IMR-90 (cell line): ENCODE results near the gene TIAM1. TPM values are rescaled to one million over a fixed set of nuclear protein-coding genes. Genes with fewer than 3 reads are reported as not detected.

Source experiments
- ATAC-seq: fragments of 200-7000 bp; cut with Tn5 transposase; 2 replicates; pipeline ENCODE4 v1.9.1; 2020; ENCODE audit warnings: low read depth, mild to moderate bottlenecking, moderate library complexity
- BruUV-seq: library from RNA; stranded (reverse); fragments of 400-500 nt; replicated peaks from 2 replicates; lab custom pipeline; 2021; lab: Mats Ljungman, UMichigan
- CTCF ChIA-PET: fragments of 300-600 bp; formaldehyde crosslinking; extraction: SDS; loops from one replicate; lab custom pipeline; 2021; ENCODE audit warnings: antibody characterized with exemption; lab: Yijun Ruan, JAX
- POLR2A ChIA-PET: fragments of 300-600 bp; sonication (Branson Sonifier 250); formaldehyde crosslinking; loops from one replicate; lab custom pipeline; 2022; ENCODE audit warnings: antibody characterized with exemption; ENCODE audit not compliant: unreplicated experiment; lab: Charles Lee
- DNase-seq: peaks from one replicate; pipeline ENCODE4 v3.0.0; 2013
- H2AFZ ChIP-seq: replicated peaks from 2 replicates; pipeline ENCODE3; 2013; ENCODE audit warnings: low read length, mild to moderate bottlenecking; ENCODE audit not compliant: poor library complexity
- H2AK5ac ChIP-seq: 2 replicates; pipeline ENCODE4 v1.6.1; 2013; ENCODE audit warnings: low read depth, low read length, inconsistent platforms
- H2AK9ac ChIP-seq: replicated peaks from 2 replicates; pipeline ENCODE3; 2013; ENCODE audit warnings: mild to moderate bottlenecking, low read depth, low read length, moderate library complexity; ENCODE audit not compliant: poor library complexity
- H2BK120ac ChIP-seq: 2 replicates; pipeline ENCODE4 v1.6.1; 2013; ENCODE audit warnings: low read depth, low read length, inconsistent platforms
- H2BK15ac ChIP-seq: 3 replicates; pipeline ENCODE4 v1.6.1; 2013; ENCODE audit warnings: low read depth, low read length, inconsistent platforms
- H2BK20ac ChIP-seq: 2 replicates; pipeline ENCODE4 v1.6.1; 2013; ENCODE audit warnings: low read depth, mild to moderate bottlenecking, inconsistent platforms, low read length, moderate library complexity
- H2BK5ac ChIP-seq: 2 replicates; pipeline ENCODE4 v1.6.1; 2013; ENCODE audit warnings: mild to moderate bottlenecking, low read depth, low read length, inconsistent platforms; ENCODE audit not compliant: poor library complexity, severe bottlenecking
- H3K14ac ChIP-seq: replicated peaks from 2 replicates; pipeline ENCODE4 v1.6.1; 2013; ENCODE audit warnings: low read depth, low read length, inconsistent platforms
- H3K18ac ChIP-seq: 2 replicates; pipeline ENCODE4 v1.6.1; 2013; ENCODE audit warnings: low read depth, low read length, control low read depth
- H3K23ac ChIP-seq: 2 replicates; pipeline ENCODE4 v1.6.1; 2013; ENCODE audit warnings: low read depth, low read length, inconsistent platforms
- H3K27ac ChIP-seq: 2 replicates; pipeline ENCODE4 v1.5.1; 2013; ENCODE audit warnings: mild to moderate bottlenecking, control low read depth, low read length; ENCODE audit not compliant: insufficient read depth
- H3K27me3 ChIP-seq: 2 replicates; pipeline ENCODE4 v1.6.1; 2013; ENCODE audit warnings: low read length; ENCODE audit not compliant: control insufficient read depth, insufficient read depth
- H3K36me3 ChIP-seq: 2 replicates; pipeline ENCODE4 v1.6.1; 2013; ENCODE audit warnings: low read length, mixed read lengths; ENCODE audit not compliant: control insufficient read depth, insufficient read depth
- H3K4ac ChIP-seq: 2 replicates; pipeline ENCODE4 v1.6.1; 2013; ENCODE audit warnings: low read depth, low read length, inconsistent platforms
- H3K4me1 ChIP-seq: 2 replicates; pipeline ENCODE4 v1.6.1; 2013; ENCODE audit warnings: low read length, mixed read lengths; ENCODE audit not compliant: control insufficient read depth, insufficient read depth
- H3K4me2 ChIP-seq: 2 replicates; pipeline ENCODE4 v1.6.1; 2013; ENCODE audit warnings: low read depth, mild to moderate bottlenecking, control low read depth, low read length, moderate library complexity
- H3K4me3 ChIP-seq: 2 replicates; pipeline ENCODE4 v1.5.1; 2013; ENCODE audit warnings: low read depth, mild to moderate bottlenecking, control low read depth, low read length, moderate library complexity; ENCODE audit not compliant: insufficient read depth
- H3K56ac ChIP-seq: 2 replicates; pipeline ENCODE4 v1.6.1; 2013; ENCODE audit warnings: low read length, inconsistent platforms; ENCODE audit not compliant: insufficient read depth; ENCODE audit errors: extremely low read depth
- H3K79me1 ChIP-seq, 2 experiments: 2 replicates each; pipeline ENCODE4 v1.6.1; 2013; ENCODE audit warnings: low read length in 2 of 2, inconsistent platforms in 1 of 2, low read depth in 1 of 2
- H3K9ac ChIP-seq: 2 replicates; pipeline ENCODE4 v1.6.1; 2013; ENCODE audit warnings: low read depth, low read length, control low read depth
- H3K9me1 ChIP-seq: 2 replicates; pipeline ENCODE4 v1.6.1; 2013; ENCODE audit warnings: low read length, inconsistent platforms; ENCODE audit not compliant: insufficient read depth
- H3K9me3 ChIP-seq: 2 replicates; pipeline ENCODE4 v1.6.1; 2013; ENCODE audit warnings: low read length; ENCODE audit not compliant: control insufficient read depth, insufficient read depth
- H4K20me1 ChIP-seq: 2 replicates; pipeline ENCODE4 v1.6.1; 2013; ENCODE audit warnings: low read length, inconsistent platforms; ENCODE audit not compliant: insufficient read depth
- H4K5ac ChIP-seq: 2 replicates; pipeline ENCODE4 v1.6.1; 2013; ENCODE audit warnings: mild to moderate bottlenecking, low read depth, low read length, control low read depth
- H4K8ac ChIP-seq, 2 experiments: 2 replicates each; pipeline ENCODE4 v1.6.1; 2013; ENCODE audit warnings: low read depth in 2 of 2, low read length in 2 of 2, control low read depth in 1 of 2, inconsistent platforms in 1 of 2
- H4K91ac ChIP-seq: 2 replicates; pipeline ENCODE4 v1.6.1; 2013; ENCODE audit warnings: low read depth, low read length, inconsistent platforms; ENCODE audit not compliant: insufficient read depth
- BHLHE40 ChIP-seq: fragments of 150-350 bp; IDR thresholded peaks from 2 replicates; pipeline ENCODE4 v1.6.1; 2016; ENCODE audit warnings: mild to moderate bottlenecking, low read depth, low read length
- CEBPB ChIP-seq: IDR thresholded peaks from 2 replicates; pipeline ENCODE4 v1.6.1; 2012; ENCODE audit warnings: low read depth, low read length, improper control_type of control experiment
- CHD1 ChIP-seq: IDR thresholded peaks from 2 replicates; pipeline ENCODE4 v1.6.1; 2012; ENCODE audit warnings: low read depth, low read length, improper control_type of control experiment
- MAFK ChIP-seq: IDR thresholded peaks from 2 replicates; pipeline ENCODE4 v1.6.1; 2012; ENCODE audit warnings: low read depth, low read length, improper control_type of control experiment
- MAZ ChIP-seq: IDR thresholded peaks from 2 replicates; pipeline ENCODE4 v1.6.1; 2012; ENCODE audit warnings: low read depth, mild to moderate bottlenecking, low read length, improper control_type of control experiment, moderate library complexity, borderline replicate concordance
- MXI1 ChIP-seq: IDR thresholded peaks from 2 replicates; pipeline ENCODE4 v1.6.1; 2012; ENCODE audit warnings: low read depth, mild to moderate bottlenecking, low read length, moderate library complexity, borderline replicate concordance
- NFE2L2 ChIP-seq: fragments of 150-350 bp; IDR thresholded peaks from 2 replicates; pipeline ENCODE4 v1.6.1; 2016; ENCODE audit warnings: low read depth, mild to moderate bottlenecking, low read length
- POLR2A ChIP-seq: IDR thresholded peaks from 2 replicates; pipeline ENCODE4 v1.6.1; 2012; ENCODE audit warnings: mild to moderate bottlenecking, low read depth, low read length
- RAD21 ChIP-seq: IDR thresholded peaks from 2 replicates; pipeline ENCODE4 v1.6.1; 2012; ENCODE audit warnings: low read length, improper control_type of control experiment
- RCOR1 ChIP-seq: IDR thresholded peaks from 2 replicates; pipeline ENCODE4 v1.6.1; 2012; ENCODE audit warnings: mild to moderate bottlenecking, low read length, improper control_type of control experiment; ENCODE audit not compliant: insufficient replicate concordance
- RFX5 ChIP-seq: IDR thresholded peaks from 2 replicates; pipeline ENCODE4 v1.8.0; 2012; ENCODE audit warnings: low read depth, mild to moderate bottlenecking, low read length, moderate library complexity
- SMC3 ChIP-seq: fragments of 150-350 bp; IDR thresholded peaks from 2 replicates; pipeline ENCODE4 v1.6.1; 2016; ENCODE audit warnings: low read depth, mild to moderate bottlenecking, antibody characterized with exemption, low read length, moderate library complexity
- USF2 ChIP-seq: fragments of 150-350 bp; IDR thresholded peaks from 2 replicates; pipeline ENCODE4 v1.6.1; 2017; ENCODE audit warnings: mild to moderate bottlenecking, antibody characterized with exemption, low read length, low read depth
- WGBS, 2 experiments: methylation state at CpG; one replicate each; pipeline versions ENCODE4 v1.1.5 to v1.1.7; 2013; ENCODE audit warnings: missing lambda C conversion rate in 2 of 2; ENCODE audit not compliant: insufficient read length in 1 of 2; ENCODE audit errors: extremely low coverage in 2 of 2; 5-methylcytosine and 5-hydroxymethylcytosine counted together
- dilution Hi-C: fragments of 300-500 bp; cut with HindIII; formaldehyde crosslinking; loops from one replicate; pipeline ENCODE4 v1.14.3; 2018; ENCODE audit warnings: low sequenced_read_pairs; ENCODE audit not compliant: unreplicated experiment
- in situ Hi-C: fragments of 300-500 bp; cut with MboI; formaldehyde crosslinking; loops from 3 replicates; pipeline ENCODE4 v1.14.3; 2019; ENCODE audit warnings: low sequenced_read_pairs, inconsistent platforms, mixed read lengths
- intact Hi-C: fragments of 100-400 bp; cut with micrococcal nuclease; formaldehyde crosslinking; loops from 2 replicates; pipeline ENCODE4 v1.10.0; 2022
- polyA plus RNA-seq, 3 experiments: library from polyadenylated mRNA; depleted of rRNA; stranded (reverse); fragments of >200 nt; gene quantifications; 2 replicates each; pipeline ENCODE4 v1.2.3, GENCODE V29; 2012; ENCODE audit warnings: low replicate concordance in 1 of 3
- total RNA-seq: library from RNA; depleted of rRNA; stranded (reverse); fragments of >200 nt; gene quantifications from 2 replicates; pipeline ENCODE4 v1.2.3, GENCODE V29; 2012
- TF ChIP-seq, protein P1 (sequence below): fragments of 150-350 bp; IDR thresholded peaks from 2 replicates; pipeline ENCODE4 v1.6.1; 2016; ENCODE audit warnings: low read depth, mild to moderate bottlenecking, low read length, moderate library complexity, borderline replicate concordance

TIAM1 gene
- total and polyA plus RNA-seq, 2 of the 4 experiments (the other 2 are of a cell fraction): 2.9 to 9.3 TPM

- Histone ChIP-seq H3K23ac (no peak overlapping the region), H3K18ac (no peak overlapping the region), H3K4me1 (peaks cover 7% of the 10 kb centered on the region), H4K8ac (no peak overlapping the region), H2BK15ac (no peak overlapping the region), H2BK20ac (no peak overlapping the region), H2AK9ac (no peak overlapping the region), H3K9ac (no peak overlapping the region), H3K56ac (no peak overlapping the region), H3K9me1 (peaks cover 9% of the 10 kb centered on the region; the same call in 1 of the 2 replicates), H3K14ac (no peak overlapping the region), H3K36me3 (no peaks in the 10 kb centered on the region), H3K9me3 (0 out of 2 replicates have a peak, but pooled peaks cover 2% of the 10 kb centered on the region), H4K20me1 (no peaks in the 10 kb centered on the region), H3K79me1 (no peaks in the 10 kb centered on the region; a peak in 1 of 4 replicates), H3K27me3 (no peaks in the 10 kb centered on the region), H2AK5ac (no peak overlapping the region), H2AFZ (no peak overlapping the region), H3K4me2 (no peak overlapping the region), H4K5ac (no peak overlapping the region), H3K27ac (no peak overlapping the region), H2BK120ac (no peak overlapping the region), H3K4ac (no peak overlapping the region), H2BK5ac (no peak overlapping the region), H3K4me3 (no peak overlapping the region), H4K91ac (no peak overlapping the region)
- ChIA-PET POLR2A (no interaction called here), CTCF (interaction anchor here (0.8 kb wide), 1 partner anchor 22 kb away, joined by 3 read pairs; no protein-coding TSS in a partner anchor)
- no peak for ATAC-seq
- no TSS peak for BruUV-seq
- TF ChIP-seq BHLHE40 (no peak), CEBPB (no peak), MXI1 (no peak), NFE2L2 (no peak), RFX5 (no peak), POLR2A (no peak), USF2 (no peak), MAZ (no peak), RCOR1 (no peak), RAD21 (no peak), MAFK (no peak), SMC3 (no peak), CHD1 (no peak)
- TF ChIP-seq, protein P1, sequence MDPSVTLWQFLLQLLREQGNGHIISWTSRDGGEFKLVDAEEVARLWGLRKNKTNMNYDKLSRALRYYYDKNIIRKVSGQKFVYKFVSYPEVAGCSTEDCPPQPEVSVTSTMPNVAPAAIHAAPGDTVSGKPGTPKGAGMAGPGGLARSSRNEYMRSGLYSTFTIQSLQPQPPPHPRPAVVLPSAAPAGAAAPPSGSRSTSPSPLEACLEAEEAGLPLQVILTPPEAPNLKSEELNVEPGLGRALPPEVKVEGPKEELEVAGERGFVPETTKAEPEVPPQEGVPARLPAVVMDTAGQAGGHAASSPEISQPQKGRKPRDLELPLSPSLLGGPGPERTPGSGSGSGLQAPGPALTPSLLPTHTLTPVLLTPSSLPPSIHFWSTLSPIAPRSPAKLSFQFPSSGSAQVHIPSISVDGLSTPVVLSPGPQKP: no peak
- intact Hi-C loops (no loop called here), dilution Hi-C loops (no loop called here), in situ Hi-C loops (no loop called here)
- no CpG with 5 or more reads among the region's 3 CpGs for WGBS, 2 experiments
- DNase-seq: no peak
These were observed 55.9 kb downstream of the TIAM1 start for GRCh38 chr21:31288191-31288590.
